Measurements from ENCODE around the gene CYP4A22.
"Not testable (repeated sequence)": the region's sequence is repeated elsewhere in the genome, so short reads cannot be mapped to it uniquely, and the experiment has no call there.

CYP4A22 gene

GRCh38 chr1:47137198-47137597 is at the start of gene CYP4A22:
Gene CYP4A22, plus strand, starts transcription at chr1:47137441. Its CDS starts 45 bp downstream, at chr1:47137486.
- TF ChIP-seq, protein P1, sequence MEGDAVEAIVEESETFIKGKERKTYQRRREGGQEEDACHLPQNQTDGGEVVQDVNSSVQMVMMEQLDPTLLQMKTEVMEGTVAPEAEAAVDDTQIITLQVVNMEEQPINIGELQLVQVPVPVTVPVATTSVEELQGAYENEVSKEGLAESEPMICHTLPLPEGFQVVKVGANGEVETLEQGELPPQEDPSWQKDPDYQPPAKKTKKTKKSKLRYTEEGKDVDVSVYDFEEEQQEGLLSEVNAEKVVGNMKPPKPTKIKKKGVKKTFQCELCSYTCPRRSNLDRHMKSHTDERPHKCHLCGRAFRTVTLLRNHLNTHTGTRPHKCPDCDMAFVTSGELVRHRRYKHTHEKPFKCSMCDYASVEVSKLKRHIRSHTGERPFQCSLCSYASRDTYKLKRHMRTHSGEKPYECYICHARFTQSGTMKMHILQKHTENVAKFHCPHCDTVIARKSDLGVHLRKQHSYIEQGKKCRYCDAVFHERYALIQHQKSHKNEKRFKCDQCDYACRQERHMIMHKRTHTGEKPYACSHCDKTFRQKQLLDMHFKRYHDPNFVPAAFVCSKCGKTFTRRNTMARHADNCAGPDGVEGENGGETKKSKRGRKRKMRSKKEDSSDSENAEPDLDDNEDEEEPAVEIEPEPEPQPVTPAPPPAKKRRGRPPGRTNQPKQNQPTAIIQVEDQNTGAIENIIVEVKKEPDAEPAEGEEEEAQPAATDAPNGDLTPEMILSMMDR (conservative IDR thresholded peaks at IDR 0.05), result no peak
- H3K27ac ChIP-seq, result no peak within 1 kb of the TSS

- TF ChIP-seq, protein P1 (conservative IDR thresholded peaks at IDR 0.05), result peak; percentile 72
- H3K27ac ChIP-seq, result not testable (repeated sequence)
Measured at GRCh38 chr1:47089356-47089755, 47.9 kb upstream of the CYP4A22 start.

DNA sequence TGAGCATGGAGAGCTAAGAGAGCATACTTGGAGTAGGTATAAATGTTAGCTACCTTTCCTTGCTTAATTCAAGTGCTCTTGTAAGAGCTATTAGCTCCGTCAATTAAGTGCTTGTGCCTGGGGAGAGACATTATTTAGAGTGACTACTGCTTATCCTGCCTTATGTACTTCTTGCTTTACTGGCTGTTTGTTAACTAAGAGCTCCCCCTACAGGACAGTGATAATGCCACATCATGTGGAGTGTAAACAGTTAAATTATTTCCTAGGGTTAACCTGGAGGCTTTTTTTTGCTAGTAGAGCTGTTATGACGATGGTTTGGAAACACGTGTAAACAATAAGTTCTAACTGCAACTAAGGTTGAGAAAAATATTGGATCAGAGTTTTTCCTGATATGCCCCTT is 45.8 kb upstream of the CYP4A22 start:
- TF ChIP-seq, protein P1 (conservative IDR thresholded peaks at IDR 0.05), result peak; percentile 65
- not testable (repeated sequence) for H3K27ac ChIP-seq

GRCh38 chr1:47104816-47105215 is 32.4 kb upstream of the CYP4A22 start:
- H3K27ac ChIP-seq, result no peak overlapping the region
- TF ChIP-seq, protein P1 (conservative IDR thresholded peaks at IDR 0.05), result no peak

GRCh38 chr1:47106792-47107191 is 30.4 kb upstream of the CYP4A22 start:
- TF ChIP-seq, protein P1 (conservative IDR thresholded peaks at IDR 0.05), result no peak
- H3K27ac ChIP-seq, result no peak overlapping the region

DNA sequence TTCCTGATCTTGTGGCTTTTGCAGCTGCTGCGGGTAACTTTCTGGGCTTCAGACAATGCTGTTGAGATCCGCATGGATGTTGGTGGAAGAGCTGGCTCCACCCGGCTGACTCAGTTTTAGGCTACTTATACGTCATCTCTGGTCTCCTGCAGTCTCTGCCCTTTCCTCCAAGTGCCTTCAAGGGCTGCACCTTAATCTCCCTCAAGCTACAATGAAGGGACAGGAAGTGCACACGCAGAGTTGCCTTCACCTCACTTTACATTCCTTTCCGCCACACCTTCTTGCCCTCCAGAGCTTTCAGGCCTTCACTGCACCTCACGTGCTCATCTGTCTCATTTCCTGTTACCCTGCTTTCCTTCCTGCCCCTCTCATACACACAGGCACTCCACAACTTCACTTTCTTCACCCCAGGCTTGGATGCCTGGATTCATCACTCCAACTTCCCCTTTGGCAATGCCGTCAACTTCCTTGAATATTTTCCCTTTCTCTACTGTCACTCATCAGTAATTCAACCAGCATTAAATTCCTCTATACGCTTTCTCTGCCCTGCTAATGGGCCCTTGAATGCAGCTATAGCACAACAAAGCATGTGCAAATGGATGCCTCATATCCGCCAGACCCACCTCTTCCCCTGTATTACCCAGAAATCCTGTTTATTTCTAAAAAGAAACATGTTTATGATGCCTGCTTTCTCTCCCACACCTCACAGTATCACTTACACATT is 29.2 kb upstream of the CYP4A22 start:
- not testable (repeated sequence) for H3K27ac ChIP-seq

- not testable (repeated sequence) for H3K27ac ChIP-seq
Measured at GRCh38 chr1:47109482-47109881, 27.8 kb upstream of the CYP4A22 start.

- TF ChIP-seq, protein P1 (conservative IDR thresholded peaks at IDR 0.05), result no peak
- no peak overlapping the region for H3K27ac ChIP-seq
Measured at GRCh38 chr1:47113178-47113577, 24.1 kb upstream of the CYP4A22 start.

DNA sequence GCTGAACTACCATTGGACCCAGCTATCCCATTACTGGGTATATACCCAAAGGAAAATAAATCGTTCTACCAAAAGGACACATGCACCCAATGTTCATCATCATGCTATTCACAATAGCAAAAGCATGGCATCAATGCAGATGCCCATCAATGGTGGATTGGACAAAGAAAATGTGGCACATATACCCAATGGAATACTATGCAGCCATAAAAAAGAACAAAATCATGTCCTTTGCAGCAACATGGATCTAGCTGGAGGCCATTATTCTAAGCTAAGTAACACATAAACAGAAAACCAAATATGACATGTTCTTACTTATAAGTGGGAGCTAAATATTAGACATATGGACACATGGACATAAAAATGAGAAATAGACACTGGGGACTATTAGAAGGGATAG is 16.2 kb upstream of the CYP4A22 start:
- H3K27ac ChIP-seq, result not testable (repeated sequence)

DNA sequence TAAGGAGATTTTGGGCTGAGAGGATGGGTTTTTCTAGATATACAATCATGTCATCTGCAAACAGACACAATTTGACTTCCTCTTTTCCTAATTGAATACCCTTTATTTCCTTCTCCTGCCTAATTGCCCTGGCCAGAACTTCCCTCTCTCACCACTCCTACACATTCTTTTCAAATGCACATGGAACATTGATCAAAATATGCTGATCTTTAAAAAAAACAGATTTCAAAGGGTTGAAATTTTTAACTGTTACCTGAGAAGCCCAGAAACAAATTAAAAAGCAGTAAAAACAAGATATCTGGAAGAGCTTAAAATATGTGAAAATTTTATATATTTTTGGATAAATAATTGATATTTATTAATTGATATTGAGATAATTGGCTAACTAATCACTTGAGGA is 12.4 kb upstream of the CYP4A22 start:
- H3K27ac ChIP-seq, result not testable (repeated sequence)

DNA sequence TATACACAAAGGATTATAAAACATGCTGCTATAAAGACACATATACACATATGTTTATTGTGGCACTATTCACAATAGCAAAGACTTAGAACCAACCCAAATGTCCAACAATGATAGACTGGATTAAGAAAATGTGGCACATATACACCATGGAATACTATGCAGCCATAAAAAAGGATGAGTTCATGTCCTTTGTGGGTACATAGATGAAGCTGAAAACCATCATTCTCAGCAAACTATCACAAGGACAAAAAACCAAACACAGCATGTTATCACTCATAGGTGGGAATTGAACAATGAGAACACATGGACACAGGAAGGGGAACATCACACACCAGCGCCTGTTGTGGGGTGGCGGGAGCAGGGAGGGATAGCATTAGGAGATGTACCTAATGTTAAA is 10.2 kb upstream of the CYP4A22 start:
- not testable (repeated sequence) for H3K27ac ChIP-seq

Measured in VCaP (cell line).